ENCODE measurements around the gene BEST1. TPM values are rescaled to one million over a fixed set of nuclear protein-coding genes. Genes with fewer than 3 reads are reported as not detected.
A peak's percentile ranks its signal among the peaks of the same experiment; 100 is the strongest.
"Not testable (repeated sequence)": the region's sequence is repeated elsewhere in the genome, so short reads cannot be mapped to it uniquely, and the experiment has no call there.

Gene BEST1
- total RNA-seq, 1 donor from 2014 or later, result 4.5 TPM

- no peaks in the 10 kb centered on the region for H3K9me3 Mint-ChIP-seq (ENCODE audit: low read depth)
- H3K36me3 Mint-ChIP-seq (ENCODE audit: low read depth), result no peaks in the 10 kb centered on the region
- TF ChIP-seq CTCF (IDR thresholded peaks at IDR 0.05), result no peak
- peak overlapping the region; percentile 53 for H3K4me3 Mint-ChIP-seq (ENCODE audit: unreplicated experiment)
- H3K27me3 Mint-ChIP-seq (ENCODE audit: low read depth), result no peaks in the 10 kb centered on the region
- peaks cover 41% of the 10 kb centered on the region for H3K4me1 Mint-ChIP-seq (ENCODE audit: low read depth)
- peak overlapping the region; percentile 97 for H3K27ac Mint-ChIP-seq (ENCODE audit: unreplicated experiment)
- no peak for DNase-seq (ENCODE audit: low spot score)
Observed at GRCh38 chr11:61949169-61950034, 749 bp upstream of the BEST1 start.

- H3K9me3 Mint-ChIP-seq (ENCODE audit: low read depth), result no peaks in the 10 kb centered on the region
- peak overlapping the region; percentile 63 for H3K27ac Mint-ChIP-seq (ENCODE audit: unreplicated experiment)
- DNase-seq (ENCODE audit: low spot score), result no peak
- H3K36me3 Mint-ChIP-seq (ENCODE audit: low read depth), result no peaks in the 10 kb centered on the region
- no peak overlapping the region for H3K4me3 Mint-ChIP-seq (ENCODE audit: unreplicated experiment)
- H3K27me3 Mint-ChIP-seq (ENCODE audit: low read depth), result no peaks in the 10 kb centered on the region
- TF ChIP-seq CTCF (IDR thresholded peaks at IDR 0.05), result no peak
- peaks cover 57% of the 10 kb centered on the region for H3K4me1 Mint-ChIP-seq (ENCODE audit: low read depth)
Observed at GRCh38 chr11:61951484-61952135, 1.5 kb downstream of the BEST1 start.

- Mint-ChIP-seq H3K27ac (ENCODE audit: unreplicated experiment) (no peak overlapping the region), H3K4me3 (ENCODE audit: unreplicated experiment) (no peak overlapping the region), H3K27me3 (ENCODE audit: low read depth) (no peaks in the 10 kb centered on the region), H3K9me3 (ENCODE audit: low read depth) (no peaks in the 10 kb centered on the region), H3K4me1 (ENCODE audit: low read depth) (peaks cover 46% of the 10 kb centered on the region), H3K36me3 (ENCODE audit: low read depth) (no peaks in the 10 kb centered on the region)
- TF ChIP-seq CTCF (IDR thresholded peaks at IDR 0.05), result no peak
- no peak for DNase-seq (ENCODE audit: low spot score)
Observed at GRCh38 chr11:61952882-61953281, 2.7 kb downstream of the BEST1 start.

- not testable (repeated sequence) for H3K4me3 Mint-ChIP-seq (ENCODE audit: unreplicated experiment); H3K9me3 Mint-ChIP-seq (ENCODE audit: low read depth); H3K27me3 Mint-ChIP-seq (ENCODE audit: low read depth); DNase-seq (ENCODE audit: low spot score); H3K36me3 Mint-ChIP-seq (ENCODE audit: low read depth); H3K27ac Mint-ChIP-seq (ENCODE audit: unreplicated experiment)
- H3K4me1 Mint-ChIP-seq (ENCODE audit: low read depth), result peaks cover 41% of the 10 kb centered on the region
Observed at GRCh38 chr11:61953632-61954031, 3.5 kb downstream of the BEST1 start.

- H3K27ac Mint-ChIP-seq (ENCODE audit: unreplicated experiment), result peak overlapping the region; percentile 89
- no peak for DNase-seq (ENCODE audit: low spot score)
- peaks cover 2% of the 10 kb centered on the region for H3K36me3 Mint-ChIP-seq (ENCODE audit: low read depth)
- H3K27me3 Mint-ChIP-seq (ENCODE audit: low read depth), result no peaks in the 10 kb centered on the region
- TF ChIP-seq CTCF (IDR thresholded peaks at IDR 0.05), result no peak
- H3K4me1 Mint-ChIP-seq (ENCODE audit: low read depth), result peaks cover 35% of the 10 kb centered on the region
- H3K4me3 Mint-ChIP-seq (ENCODE audit: unreplicated experiment), result no peak overlapping the region
- H3K9me3 Mint-ChIP-seq (ENCODE audit: low read depth), result no peaks in the 10 kb centered on the region
Observed at GRCh38 chr11:61954106-61954850, 4.1 kb downstream of the BEST1 start.

Data from chondrocyte (in vitro differentiated cells).